ENCODE results near the gene SYNPR.
"Not testable (repeated sequence)": the region's sequence is repeated elsewhere in the genome, so short reads cannot be mapped to it uniquely, and the experiment has no call there.

SYNPR gene

DNA sequence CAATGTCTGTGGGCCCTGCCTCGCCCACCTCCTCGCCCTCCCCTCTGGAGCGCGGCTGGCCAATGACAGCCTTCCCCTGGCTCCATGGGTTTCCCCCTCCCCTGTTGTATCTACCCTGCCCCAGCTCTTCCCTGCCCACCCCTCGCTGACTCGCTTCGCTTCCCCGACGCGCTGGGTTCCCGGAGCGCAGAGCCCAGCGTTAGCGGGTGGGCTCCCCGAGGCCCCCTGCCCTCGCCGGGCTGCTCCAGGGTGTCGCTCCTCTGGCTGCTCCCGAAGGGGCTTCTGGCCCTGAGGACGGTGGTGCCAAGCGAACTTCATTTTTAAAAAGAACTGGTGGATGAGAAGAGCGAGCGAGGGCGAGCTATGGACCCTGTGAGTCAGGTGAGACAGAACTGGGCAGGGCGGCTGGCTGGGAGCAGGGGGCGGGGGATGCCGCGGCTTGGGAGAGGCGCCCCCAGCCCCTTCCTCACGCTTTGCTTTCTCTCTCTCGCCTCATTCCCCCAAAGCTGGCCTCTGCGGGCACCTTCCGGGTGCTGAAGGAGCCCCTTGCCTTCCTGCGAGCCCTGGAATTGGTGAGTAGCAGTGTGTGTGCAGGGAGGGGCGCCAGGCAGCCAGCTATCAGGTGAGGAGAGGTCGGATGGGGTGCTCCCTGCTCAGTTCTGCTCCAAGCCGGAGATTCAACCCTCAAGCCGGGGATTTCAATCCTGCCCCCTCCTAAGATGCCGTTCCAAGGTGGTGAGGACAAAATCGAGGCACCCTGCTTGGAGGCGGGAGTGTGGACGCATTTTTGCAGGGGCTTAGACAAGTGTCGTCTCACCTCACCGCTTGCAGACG is at the start of gene SYNPR:
Gene SYNPR, plus strand, starts transcription at position 138 of the 834 bp plus-strand sequence.
- DNase-seq (ENCODE audit: low read depth in 2 of 2), result no peak

DNA sequence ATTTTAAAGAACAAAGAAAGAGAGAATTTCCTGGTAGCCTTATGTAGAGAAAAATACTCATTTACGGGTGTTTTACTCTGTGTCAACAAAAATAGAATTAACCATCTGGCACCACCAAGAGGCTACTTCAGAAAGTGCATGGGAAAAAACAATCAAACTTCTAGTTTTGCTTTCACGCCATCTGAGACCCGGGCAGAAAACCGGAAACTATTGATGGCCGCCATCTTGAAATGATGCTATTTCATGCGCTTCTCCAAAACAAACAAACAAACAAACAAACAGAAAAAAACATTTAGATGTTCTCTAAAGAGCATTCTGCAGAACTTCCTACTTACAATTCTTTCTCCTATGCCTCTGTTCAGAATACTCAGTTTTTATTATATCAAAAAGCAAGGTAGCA is 49.4 kb upstream of the SYNPR start:
- no peak for DNase-seq (ENCODE audit: low read depth in 2 of 2)

DNA sequence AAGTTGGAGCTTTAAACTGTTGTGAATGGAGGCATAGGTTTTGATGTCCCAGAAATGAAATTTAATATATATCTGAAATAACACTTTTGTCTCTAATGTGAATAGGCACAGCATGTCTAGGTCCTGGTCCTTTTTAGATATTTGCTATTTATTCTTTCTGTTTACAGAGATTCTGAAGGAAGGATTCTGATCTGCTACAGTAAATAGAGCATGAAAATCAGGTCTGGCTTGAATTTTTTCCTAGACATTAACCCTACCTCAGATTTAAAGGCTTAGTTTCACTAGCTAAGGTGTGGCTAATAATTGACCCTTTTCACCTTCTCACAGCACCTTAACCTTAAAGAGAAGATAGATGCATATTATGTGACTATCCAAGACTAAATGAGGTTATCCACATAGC is 48.0 kb upstream of the SYNPR start:
- no peak for DNase-seq (ENCODE audit: low read depth in 2 of 2)

DNA sequence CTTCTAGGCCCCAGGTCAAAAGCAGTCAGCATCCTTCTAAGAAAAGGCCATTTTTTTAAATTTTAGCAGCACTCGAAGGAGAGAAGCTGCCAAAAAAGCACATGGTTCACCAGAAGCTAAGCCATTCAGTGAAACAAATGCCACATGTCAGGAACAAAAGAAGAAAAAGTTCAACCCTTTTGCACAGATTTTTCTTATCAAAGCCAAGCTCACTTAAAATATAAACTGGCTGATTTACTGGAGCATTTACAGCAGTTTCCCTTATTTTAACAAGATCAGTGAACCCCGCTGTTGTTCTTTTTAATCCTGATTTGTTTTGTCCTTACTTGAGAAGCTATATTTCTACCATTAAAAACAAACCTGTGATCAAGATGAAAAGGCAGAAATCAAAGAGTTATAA is 46.5 kb upstream of the SYNPR start:
- DNase-seq (ENCODE audit: low read depth in 2 of 2), result no peak

DNA sequence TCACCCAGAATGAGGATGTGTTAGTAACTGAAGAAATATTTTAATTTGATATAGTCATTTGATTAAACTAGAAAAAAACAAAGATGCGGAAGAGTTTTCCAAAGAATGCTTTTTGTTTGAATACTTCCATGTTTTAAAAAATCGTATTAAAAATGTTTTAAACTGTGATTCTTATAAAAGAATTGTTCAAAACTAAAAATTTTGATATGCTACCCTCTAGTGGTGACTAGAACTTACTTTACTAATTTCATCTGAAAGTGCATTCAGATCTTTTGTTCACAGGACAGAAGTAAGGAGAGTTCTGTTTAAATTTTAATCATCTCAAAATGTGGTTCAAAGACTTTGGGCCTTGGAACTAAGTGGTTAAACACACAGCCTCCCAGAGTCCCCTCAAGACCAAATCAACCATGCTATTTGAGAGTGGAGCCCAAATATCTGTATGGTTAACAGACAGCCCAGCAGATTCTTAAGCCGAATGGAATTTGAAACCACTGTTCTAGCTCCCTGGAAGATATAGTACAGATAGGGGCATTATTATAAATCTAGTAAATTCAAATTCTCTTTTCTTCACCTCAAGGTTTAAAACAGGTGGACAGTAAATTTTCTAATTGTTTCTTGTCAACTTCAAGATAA is 45.2 kb upstream of the SYNPR start:
- DNase-seq (ENCODE audit: low read depth in 2 of 2), result no peak

DNA sequence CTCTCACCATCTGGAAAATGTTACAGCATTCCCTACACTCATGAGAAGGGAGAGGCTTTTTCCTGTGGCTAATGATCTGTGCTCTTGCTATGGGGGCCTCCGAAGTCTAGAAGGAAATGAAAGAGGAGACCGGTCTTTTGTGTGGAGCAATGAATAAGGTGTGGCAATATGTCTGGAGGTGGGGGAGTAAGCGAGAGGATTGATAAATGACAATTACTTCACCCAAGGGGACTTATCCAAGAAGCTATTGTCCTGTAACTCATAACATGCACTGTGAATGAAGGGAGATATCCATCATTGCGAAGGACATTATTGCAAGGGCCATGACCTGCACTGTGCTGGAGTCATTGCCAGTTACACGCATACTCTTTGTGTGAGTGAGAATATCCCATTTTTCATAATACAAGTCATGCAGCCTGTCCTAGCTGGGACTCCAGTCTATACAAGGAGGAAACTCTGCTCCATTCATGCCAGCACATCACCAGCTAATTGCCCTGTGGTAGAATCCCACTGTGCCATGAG is 37.7 kb upstream of the SYNPR start:
- no peak for DNase-seq (ENCODE audit: low read depth in 2 of 2)

DNA sequence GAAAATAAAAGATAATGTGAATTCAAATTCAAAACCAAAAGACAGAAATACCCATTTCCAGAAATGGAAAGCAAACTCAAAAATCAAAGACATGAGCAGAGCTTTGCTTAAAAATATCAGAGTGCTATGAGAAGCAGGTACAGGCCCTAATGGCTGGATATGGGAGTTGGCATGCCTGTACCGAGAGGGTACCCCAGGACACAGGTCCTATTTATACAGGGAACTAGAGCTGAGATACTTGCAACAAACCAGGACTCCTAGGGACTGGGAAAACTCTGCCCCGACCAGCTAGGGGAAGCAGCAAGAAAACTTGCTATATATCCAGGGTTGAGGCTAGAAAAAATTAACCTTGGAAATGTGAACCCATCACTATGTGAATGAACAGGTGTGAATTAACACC is 36.0 kb upstream of the SYNPR start:
- DNase-seq (ENCODE audit: low read depth in 2 of 2), result no peak

DNA sequence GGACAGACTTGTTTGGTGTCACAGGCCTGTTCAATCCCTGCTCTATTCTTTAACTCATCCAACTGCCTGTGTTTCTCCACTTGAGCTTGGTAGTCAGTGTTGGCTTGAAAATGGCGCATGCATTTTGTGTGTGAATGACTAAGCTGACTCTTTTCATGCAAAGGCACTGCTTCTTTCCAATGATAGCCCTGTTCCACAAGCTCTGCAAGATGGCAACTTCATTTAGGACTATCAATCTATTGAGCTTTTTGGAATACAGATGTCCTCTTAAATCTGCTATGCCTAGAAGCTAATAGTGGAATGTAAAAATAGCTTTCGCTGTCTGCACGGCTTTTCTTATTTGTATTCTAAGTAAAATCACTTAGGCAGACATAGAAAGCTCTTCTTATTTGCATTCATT is 33.6 kb upstream of the SYNPR start:
- DNase-seq (ENCODE audit: low read depth in 2 of 2), result no peak

DNA sequence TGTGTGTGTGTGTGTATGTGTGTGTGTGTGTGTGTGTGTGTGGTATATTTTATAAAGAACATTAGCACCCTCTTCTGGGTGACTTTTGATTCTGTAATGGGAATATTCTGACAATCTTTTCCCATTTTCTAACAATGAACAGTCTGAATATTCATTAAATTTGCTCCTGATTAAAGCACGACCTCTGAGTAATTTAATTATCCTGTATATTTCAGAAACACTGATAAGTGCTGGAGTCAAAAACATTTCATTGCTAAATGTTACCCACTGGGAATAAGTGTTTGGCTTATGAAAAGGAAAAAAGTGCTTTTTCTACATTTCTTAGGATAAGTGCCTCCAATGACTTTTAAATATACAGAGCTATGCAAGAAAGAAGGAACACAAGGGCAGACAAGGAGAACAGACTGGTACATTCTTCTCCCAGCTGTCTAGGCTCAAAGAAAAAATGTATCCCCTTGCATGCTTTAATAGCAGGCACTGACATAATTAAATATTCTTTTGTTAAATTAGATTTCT is 32.3 kb upstream of the SYNPR start:
- DNase-seq (ENCODE audit: low read depth in 2 of 2), result no peak

DNA sequence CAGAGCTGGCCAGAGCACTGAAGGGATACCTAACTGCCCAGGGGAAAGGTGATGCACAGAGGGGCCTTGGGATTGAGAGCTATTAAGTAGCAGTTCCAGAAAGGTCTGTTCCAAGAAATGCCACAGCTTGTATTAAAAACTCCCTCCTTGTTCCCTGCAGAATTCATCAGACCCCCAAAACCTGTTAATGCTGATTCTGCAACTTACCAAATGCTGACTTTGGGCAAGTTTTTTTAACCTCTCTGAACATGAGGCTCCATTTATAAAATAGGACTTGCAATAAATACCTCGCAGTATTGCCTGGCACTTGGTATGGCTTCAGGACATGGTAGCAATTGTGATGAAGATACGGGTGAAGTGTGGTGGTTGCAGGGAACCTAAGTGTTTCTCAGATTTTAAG is 30.1 kb upstream of the SYNPR start:
- no peak for DNase-seq (ENCODE audit: low read depth in 2 of 2)

DNA sequence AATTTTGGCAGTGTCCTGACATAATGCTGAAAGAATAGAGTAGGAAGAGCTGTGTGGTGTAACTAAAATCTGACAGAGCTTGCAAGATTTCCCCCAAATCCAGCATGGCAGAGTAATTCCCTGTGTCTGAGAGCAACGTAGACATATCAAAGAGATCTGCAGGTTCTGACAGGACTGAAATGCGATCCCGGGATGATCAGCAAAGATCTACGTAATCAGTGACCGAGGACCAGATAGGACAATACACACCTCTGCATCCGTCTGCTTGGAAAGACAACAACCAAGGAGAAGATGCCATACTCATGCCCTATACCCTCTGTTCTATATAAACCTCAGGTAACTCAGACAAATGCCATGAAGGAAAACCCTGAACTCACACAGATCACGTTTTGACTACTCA is 26.6 kb upstream of the SYNPR start:
- no peak for DNase-seq (ENCODE audit: low read depth in 2 of 2)

DNA sequence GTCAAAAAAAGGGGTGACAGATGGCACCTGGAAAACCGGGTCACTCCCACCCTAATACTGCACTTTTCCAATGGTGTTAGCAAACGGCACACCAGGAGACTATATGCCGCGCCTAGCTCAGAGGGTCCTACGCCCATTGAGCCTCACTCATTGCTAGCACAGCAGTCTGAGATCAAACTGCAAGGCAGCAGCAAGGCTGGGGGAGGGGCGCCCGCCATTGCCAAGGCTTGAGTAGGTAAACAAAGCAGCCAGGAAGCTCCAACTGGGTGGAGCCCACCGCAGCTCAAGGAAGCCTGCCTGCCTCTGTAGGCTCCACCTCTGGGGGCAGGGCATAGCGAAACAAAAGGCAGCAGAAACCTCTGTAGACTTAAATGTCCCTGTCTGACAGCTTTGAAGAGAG is 22.3 kb upstream of the SYNPR start:
- not testable (repeated sequence) for DNase-seq (ENCODE audit: low read depth in 2 of 2)

DNA sequence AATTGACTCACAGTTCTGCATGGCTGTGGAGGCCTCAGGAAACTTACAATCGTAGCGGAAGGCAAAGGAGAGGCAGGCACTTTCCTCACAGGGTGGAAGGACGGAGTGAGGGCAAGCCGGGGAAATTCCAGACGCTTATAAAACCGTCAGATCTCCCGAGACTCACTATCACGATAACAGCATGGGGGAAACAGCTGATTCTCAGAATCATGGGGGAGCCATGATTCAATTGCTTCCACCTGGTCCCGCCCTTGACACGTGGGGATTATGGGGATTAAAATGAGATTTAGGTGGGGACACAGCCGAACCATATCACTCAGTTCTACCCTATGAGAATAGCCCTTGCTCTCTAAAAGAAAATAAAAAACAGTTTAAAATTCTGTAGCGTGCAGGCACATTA is 13.4 kb upstream of the SYNPR start:
- no peak for DNase-seq (ENCODE audit: low read depth in 2 of 2)

DNA sequence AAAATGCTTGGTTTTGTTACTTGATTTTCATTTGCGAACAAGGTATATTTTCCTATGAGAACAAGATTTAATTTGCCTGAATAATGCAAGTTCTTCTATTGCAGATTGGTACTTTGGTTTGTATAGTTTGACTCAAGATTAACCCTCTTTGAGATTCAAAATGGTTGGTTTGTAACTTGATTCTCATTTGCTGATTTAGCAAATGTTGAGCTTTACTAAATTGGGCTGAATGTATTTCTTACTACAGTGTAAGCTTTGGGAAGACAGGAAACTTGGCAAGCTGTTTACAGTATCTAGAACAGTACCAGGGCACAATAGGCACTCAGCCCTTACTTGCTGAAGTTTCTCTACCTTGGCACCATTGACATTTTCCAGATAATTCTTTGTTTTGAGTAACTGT is 3.7 kb upstream of the SYNPR start:
- DNase-seq (ENCODE audit: low read depth in 2 of 2), result no peak

DNA sequence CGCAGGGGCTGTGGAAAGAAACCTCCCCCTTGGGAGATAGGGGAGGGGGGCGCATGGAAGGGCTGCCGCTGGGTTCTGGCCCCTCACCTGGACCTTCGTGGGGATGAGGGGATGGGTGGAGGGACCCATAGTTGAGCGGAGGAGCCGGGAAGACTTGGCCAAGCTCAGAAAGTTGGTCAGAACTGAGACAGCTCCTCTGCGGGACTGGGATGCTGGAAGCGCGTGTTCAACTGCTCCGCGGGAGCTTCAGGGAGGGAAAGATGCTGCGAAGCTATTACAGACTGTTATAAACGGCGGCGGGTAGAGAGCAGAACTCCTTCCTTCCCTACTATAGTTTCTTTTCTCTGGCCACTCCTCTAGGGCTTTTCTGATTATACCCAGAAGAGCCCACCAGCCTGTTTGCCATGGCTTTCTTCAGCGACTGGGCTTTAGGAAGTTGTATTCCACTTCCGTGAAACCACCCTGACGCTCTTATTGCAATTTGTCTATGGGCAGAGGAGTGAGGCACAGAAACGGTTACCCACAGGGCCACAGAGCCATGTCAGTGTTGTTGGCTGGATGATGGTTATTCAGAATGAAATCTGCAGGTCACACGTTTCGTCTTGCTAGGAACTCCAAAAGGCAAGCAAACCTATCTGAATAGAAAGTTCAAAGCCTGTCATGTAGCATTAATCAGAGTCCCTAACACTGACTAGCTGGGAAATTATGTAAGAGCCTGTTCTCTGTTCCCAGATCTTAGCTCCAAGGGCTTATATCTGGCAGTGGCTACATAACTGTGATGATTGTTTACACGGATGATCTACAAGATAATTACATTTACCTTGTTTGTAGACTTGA is 1.1 kb downstream of the SYNPR start:
- no peak for DNase-seq (ENCODE audit: low read depth in 2 of 2)

DNA sequence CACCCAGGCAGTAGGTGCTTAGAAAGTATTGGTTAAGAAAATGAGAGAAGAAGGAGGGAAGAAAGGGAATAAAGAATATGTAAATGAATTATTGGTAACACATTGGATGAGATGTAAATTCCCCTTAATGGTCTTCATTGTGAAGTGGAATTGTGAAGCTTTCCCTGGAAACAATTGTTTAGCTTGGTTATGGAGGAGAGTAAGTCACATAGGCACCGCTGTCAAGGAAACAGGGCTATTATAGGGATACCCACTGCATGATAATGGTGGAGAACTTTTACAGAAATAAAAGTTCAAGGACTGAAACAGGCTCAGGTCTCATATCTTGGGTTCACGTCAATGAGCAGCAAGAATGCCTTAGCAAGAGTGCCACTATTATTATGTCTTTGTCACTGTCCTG is 9.5 kb downstream of the SYNPR start:
- DNase-seq (ENCODE audit: low read depth in 2 of 2), result no peak

DNA sequence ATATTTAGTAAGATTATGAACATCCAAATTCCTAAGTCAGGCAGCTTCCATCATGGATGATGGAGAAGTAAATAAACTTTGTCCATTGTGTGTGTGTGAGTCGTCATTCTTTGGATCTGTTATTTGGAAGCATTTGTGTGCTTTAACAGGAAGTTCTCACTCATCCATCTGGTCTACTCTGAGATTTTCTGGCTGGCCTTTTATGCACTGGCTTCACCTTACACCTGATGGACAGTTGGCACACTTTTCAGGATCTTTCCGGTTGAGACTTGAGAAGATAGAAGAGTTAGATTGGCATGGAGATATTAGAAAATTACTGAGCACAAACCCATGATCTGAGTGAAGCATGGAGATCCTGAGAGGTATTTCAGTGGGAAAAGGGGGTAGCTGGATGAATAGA is 12.6 kb downstream of the SYNPR start:
- DNase-seq (ENCODE audit: low read depth in 2 of 2), result no peak

DNA sequence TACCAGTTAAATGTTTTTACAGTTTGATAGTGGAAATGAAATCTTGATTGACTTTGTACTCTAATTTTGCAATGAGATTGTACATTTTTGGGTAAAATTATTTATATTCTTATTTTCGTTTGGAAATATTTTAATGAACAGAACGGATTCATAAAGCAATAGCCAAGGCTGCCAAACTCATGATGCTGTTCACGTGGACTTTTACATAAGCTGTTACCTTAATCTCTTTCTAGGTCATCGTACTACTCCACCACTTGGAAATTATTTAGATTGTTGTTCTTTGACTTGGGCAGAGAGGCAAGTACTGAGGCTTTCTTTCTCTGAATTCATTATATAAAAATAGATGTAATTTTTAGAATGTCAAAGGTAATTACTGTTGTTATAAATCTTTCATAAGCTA is 16.2 kb downstream of the SYNPR start:
- no peak for DNase-seq (ENCODE audit: low read depth in 2 of 2)

DNA sequence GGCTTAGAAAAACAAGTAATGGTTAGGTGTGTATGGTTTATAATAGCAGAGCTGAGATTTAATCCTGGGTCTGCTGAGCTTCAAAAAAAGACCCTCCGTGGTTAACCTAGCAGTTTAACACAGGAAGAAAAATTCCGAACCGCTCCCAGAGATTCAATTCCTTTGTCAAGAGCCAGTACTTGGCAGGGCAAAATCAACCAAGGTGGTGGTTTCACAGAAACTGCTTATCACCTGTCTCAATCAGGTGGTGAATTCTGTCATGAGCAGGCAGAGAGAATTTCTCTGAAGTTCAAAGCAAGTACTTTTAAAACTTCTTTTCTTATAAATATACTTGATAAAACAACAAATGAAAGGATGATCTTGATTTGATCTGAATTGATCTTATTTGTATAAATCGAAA is 17.2 kb downstream of the SYNPR start:
- no peak for DNase-seq (ENCODE audit: low read depth in 2 of 2)

DNA sequence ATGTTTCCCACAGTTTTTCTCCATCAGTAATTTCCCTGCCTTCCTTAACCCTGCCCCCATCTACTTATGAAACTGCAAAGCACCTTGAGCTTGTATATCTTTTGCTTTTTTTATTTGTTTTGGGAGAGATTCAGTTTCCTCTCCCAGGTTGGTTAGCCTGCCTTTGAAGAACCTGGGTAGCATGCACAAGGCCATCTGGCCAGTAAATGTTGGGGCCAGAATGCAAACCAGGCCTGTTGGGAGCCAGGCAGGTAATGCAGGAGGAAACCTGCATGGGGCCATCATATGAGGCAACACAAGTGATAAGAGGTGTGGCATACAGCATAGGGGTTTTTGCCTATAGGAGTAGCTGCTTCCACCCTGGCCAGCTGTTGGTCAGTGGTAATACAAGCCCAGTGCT is 17.7 kb downstream of the SYNPR start:
- DNase-seq (ENCODE audit: low read depth in 2 of 2), result no peak

DNA sequence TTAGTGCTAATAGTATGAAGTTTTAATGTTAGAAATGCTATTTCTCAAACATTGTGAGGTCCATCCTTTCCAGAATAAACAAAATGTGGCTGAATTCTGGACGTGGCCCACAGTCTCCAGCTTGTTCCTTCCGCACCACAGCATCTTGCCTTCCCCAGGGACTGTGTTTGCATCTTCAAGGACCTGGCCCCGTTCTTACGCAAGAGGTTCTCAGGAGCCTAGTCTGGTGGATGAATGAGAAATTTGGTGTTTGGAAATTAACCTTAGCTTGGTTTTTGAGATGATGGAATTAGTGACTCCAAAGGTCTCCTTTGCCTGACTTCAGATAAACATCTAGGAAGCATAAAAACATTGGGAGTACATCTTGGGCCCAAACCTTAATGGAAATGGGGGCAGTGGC is 18.1 kb downstream of the SYNPR start:
- no peak for DNase-seq (ENCODE audit: low read depth in 2 of 2)

DNA sequence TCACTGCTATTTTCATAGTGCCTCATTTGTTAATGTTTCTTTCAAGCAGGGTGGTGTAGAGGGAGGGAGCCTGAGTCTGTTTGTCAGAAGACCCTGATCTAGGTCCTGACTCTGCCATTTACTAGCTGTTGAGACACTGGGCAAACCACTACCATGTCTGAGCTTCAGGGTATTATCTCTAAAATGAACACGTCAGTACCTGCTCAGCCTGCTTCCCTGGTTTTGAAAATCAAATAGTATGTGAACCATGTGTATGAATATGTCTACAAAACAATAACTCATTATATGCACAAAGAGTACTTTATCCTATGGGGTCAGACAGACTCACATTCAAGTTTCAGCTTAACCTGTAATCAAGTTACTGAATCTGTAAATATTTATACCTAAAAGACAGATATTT is 25.1 kb downstream of the SYNPR start:
- DNase-seq (ENCODE audit: low read depth in 2 of 2), result no peak

Measured in activated CD8-positive, alpha-beta memory T cell treated with anti-CD3 and anti-CD28 coated beads for 4 hours (primary cell).